DMS 273 (cell line): ENCODE data around the gene LRBA.

Experiments
- DNase-seq: peaks from one replicate; lab custom pipeline; 2025; ENCODE audit not compliant: unreplicated experiment; lab: John Stamatoyannopoulos, UW

Gene LRBA

GRCh38 chr4:150235317-150235716 is 779.8 kb downstream of the LRBA start:
- DNase-seq: no peak

GRCh38 chr4:150234246-150234645 is 780.8 kb downstream of the LRBA start:
- no peak for DNase-seq

- no peak for DNase-seq
Measured at GRCh38 chr4:150232029-150232428, 783.1 kb downstream of the LRBA start.

- DNase-seq: no peak
Measured at GRCh38 chr4:150231107-150231770, 783.8 kb downstream of the LRBA start.

- peak; percentile 38 for DNase-seq
Measured at GRCh38 chr4:150230561-150230960, 784.5 kb downstream of the LRBA start.

GRCh38 chr4:150229520-150229919 is 785.6 kb downstream of the LRBA start:
- DNase-seq: peak; percentile 38

GRCh38 chr4:150224896-150225591 is 790.0 kb downstream of the LRBA start:
- no peak for DNase-seq

GRCh38 chr4:150219841-150220240 is 795.2 kb downstream of the LRBA start:
- no peak for DNase-seq

- no peak for DNase-seq
Measured at GRCh38 chr4:150218447-150218846, 796.6 kb downstream of the LRBA start.

GRCh38 chr4:150217808-150218207 is 797.3 kb downstream of the LRBA start:
- DNase-seq: no peak

GRCh38 chr4:150217192-150217591 is 797.9 kb downstream of the LRBA start:
- peak; percentile 6 for DNase-seq

GRCh38 chr4:150216726-150217125 is 798.4 kb downstream of the LRBA start:
- DNase-seq: no peak

- DNase-seq: no peak
Measured at GRCh38 chr4:150215601-150216000, 799.5 kb downstream of the LRBA start.
